Measurements from ENCODE around the gene CTH. TPM values are rescaled to one million over a fixed set of nuclear protein-coding genes. Genes with fewer than 3 reads are reported as not detected.
"Not testable (repeated sequence)": the region's sequence is repeated elsewhere in the genome, so short reads cannot be mapped to it uniquely, and the experiment has no call there.

The CTH gene
- total RNA-seq, 1 donor from 2014 or later = 6.3 TPM

GRCh38 chr1:70449049-70449448 lies 38.0 kb downstream of the CTH start:
- intact Hi-C loops (cut with micrococcal nuclease) = no loop called here

GRCh38 chr1:70452164-70452939 lies 41.3 kb downstream of the CTH start:
- intact Hi-C loops (cut with micrococcal nuclease) = not testable (repeated sequence)

- intact Hi-C loops (cut with micrococcal nuclease) = no loop called here
Measured at GRCh38 chr1:70455291-70455690, 44.2 kb downstream of the CTH start.

- intact Hi-C loops (cut with micrococcal nuclease) = no loop called here
Measured at GRCh38 chr1:70458131-70458530, 47.1 kb downstream of the CTH start.

- intact Hi-C loops (cut with micrococcal nuclease) = no loop called here
Measured at GRCh38 chr1:70459496-70460225, 48.6 kb downstream of the CTH start.

- intact Hi-C loops (cut with micrococcal nuclease) = not testable (repeated sequence)
Measured at GRCh38 chr1:70460740-70461713, 50.0 kb downstream of the CTH start.

- intact Hi-C loops (cut with micrococcal nuclease) = no loop called here
Measured at GRCh38 chr1:70462611-70463010, 51.5 kb downstream of the CTH start.

- intact Hi-C loops (cut with micrococcal nuclease) = no loop called here
Measured at GRCh38 chr1:70465911-70466310, 54.8 kb downstream of the CTH start.

- intact Hi-C loops (cut with micrococcal nuclease) = no loop called here
Measured at GRCh38 chr1:70467531-70467930, 56.5 kb downstream of the CTH start.

- intact Hi-C loops (cut with micrococcal nuclease) = no loop called here
Measured at GRCh38 chr1:70468180-70468579, 57.1 kb downstream of the CTH start.

- intact Hi-C loops (cut with micrococcal nuclease) = not testable (repeated sequence)
Measured at GRCh38 chr1:70469184-70469583, 58.1 kb downstream of the CTH start.

GRCh38 chr1:70475023-70475422 lies 64.0 kb downstream of the CTH start:
- intact Hi-C loops (cut with micrococcal nuclease) = no loop called here

GRCh38 chr1:70477090-70477489 lies 66.0 kb downstream of the CTH start:
- intact Hi-C loops (cut with micrococcal nuclease) = no loop called here

GRCh38 chr1:70477905-70478304 lies 66.8 kb downstream of the CTH start:
- intact Hi-C loops (cut with micrococcal nuclease) = not testable (repeated sequence)

- intact Hi-C loops (cut with micrococcal nuclease) = no loop called here
Measured at GRCh38 chr1:70483342-70483741, 72.3 kb downstream of the CTH start.

- intact Hi-C loops (cut with micrococcal nuclease) = no loop called here
Measured at GRCh38 chr1:70485624-70486023, 74.6 kb downstream of the CTH start.

- intact Hi-C loops (cut with micrococcal nuclease) = no loop called here
Measured at GRCh38 chr1:70486676-70487458, 75.8 kb downstream of the CTH start.

- intact Hi-C loops (cut with micrococcal nuclease) = no loop called here
Measured at GRCh38 chr1:70487459-70487815, 76.4 kb downstream of the CTH start.

- intact Hi-C loops (cut with micrococcal nuclease) = loop anchor here (1.0 kb wide), 1 partner anchor 355 kb away; no protein-coding TSS in a partner anchor
Measured at GRCh38 chr1:70487910-70488665, 77.0 kb downstream of the CTH start.

Measured in T-helper 1 cell treated with Interleukin-12 subunit alpha and Interleukin-12 subunit beta and Interleukin-4 antibody, amounts not matched to agents 30 ng/mL and 1 ng/mL, for 36 hours (primary cell).